Measurements from ENCODE around the gene COBL.

COBL gene

DNA sequence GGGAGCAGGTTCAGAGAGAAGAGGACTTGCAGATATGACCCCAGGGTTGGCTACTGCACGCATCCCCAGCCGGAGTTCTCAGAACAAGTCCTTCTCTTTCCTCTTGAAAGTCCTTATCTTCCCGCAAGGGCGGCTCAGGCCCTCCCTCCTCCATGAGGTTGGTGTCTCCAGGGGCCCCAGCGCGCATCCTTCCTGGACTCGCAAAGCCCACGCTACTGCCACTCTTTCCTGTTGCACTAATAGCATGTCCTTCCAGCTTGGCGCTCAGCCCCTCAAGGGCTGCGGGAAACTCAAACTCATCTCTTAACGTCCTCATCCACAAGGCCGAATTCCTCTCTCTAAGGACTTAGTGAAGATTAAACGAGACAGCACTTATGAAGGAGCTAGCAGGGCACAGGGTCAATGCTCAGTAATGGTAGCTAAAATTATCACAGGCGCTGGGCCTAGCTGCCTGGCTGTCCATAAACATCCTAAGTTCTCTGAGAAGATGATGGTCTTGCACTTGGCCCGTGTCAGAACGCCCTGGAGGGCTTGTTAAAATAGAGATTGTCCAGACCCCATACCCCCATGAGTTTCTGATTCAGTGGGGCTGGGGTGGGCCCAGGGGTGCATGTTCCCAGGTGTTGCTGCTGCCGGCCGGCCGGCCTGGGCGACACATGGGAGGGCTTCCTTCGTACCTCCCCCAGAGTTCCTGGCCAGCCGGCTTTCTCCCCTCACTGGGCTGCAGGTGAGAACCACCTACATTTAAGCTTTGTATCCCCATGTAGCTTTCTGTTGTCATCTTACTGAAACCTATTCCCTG lies 261.4 kb downstream of the COBL start:
- TF ChIP-seq, protein P1, sequence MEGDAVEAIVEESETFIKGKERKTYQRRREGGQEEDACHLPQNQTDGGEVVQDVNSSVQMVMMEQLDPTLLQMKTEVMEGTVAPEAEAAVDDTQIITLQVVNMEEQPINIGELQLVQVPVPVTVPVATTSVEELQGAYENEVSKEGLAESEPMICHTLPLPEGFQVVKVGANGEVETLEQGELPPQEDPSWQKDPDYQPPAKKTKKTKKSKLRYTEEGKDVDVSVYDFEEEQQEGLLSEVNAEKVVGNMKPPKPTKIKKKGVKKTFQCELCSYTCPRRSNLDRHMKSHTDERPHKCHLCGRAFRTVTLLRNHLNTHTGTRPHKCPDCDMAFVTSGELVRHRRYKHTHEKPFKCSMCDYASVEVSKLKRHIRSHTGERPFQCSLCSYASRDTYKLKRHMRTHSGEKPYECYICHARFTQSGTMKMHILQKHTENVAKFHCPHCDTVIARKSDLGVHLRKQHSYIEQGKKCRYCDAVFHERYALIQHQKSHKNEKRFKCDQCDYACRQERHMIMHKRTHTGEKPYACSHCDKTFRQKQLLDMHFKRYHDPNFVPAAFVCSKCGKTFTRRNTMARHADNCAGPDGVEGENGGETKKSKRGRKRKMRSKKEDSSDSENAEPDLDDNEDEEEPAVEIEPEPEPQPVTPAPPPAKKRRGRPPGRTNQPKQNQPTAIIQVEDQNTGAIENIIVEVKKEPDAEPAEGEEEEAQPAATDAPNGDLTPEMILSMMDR (IDR thresholded peaks at IDR 0.05; ENCODE audit: low read depth, low read length, missing control alignments): no peak
- Histone ChIP-seq H3K27ac (no peak overlapping the region), H3K4me3 (ENCODE audit: low read depth, low read length) (no peak overlapping the region), H3K27me3 (replicated peaks) (no peaks in the 10 kb centered on the region), H3K36me3 (replicated peaks) (no peaks in the 10 kb centered on the region)
- no peak for DNase-seq
- in situ Hi-C loops (cut with HindIII; ENCODE audit: low pct_ligation_motif_present, low sequenced_read_pairs): no loop called here

DNA sequence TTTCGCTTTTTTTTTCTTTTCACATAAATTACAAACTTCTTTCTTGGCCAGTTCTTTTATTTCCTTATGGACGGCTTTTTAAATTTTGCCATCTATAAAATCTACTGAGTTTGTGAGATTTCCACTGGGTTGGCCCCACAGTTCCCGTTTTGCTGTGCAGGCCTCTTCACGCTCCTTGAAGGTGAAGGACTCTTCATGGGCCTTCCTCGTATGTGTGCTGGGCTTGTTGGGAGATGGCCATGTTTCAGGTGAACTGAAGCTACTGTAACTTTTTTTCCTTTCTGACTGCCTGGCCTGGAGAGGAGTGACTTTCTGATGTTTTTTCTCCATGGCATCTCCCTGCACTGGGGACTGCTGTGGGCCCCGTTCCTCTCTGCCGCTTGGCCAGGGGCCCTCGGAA lies 262.4 kb downstream of the COBL start:
- Histone ChIP-seq H3K4me3 (ENCODE audit: low read depth, low read length) (no peak overlapping the region), H3K36me3 (replicated peaks) (no peaks in the 10 kb centered on the region), H3K27me3 (replicated peaks) (no peaks in the 10 kb centered on the region), H3K27ac (no peak overlapping the region)
- DNase-seq: no peak
- in situ Hi-C loops (cut with HindIII; ENCODE audit: low pct_ligation_motif_present, low sequenced_read_pairs): no loop called here
- TF ChIP-seq, protein P1 (IDR thresholded peaks at IDR 0.05; ENCODE audit: low read depth, low read length, missing control alignments): no peak

DNA sequence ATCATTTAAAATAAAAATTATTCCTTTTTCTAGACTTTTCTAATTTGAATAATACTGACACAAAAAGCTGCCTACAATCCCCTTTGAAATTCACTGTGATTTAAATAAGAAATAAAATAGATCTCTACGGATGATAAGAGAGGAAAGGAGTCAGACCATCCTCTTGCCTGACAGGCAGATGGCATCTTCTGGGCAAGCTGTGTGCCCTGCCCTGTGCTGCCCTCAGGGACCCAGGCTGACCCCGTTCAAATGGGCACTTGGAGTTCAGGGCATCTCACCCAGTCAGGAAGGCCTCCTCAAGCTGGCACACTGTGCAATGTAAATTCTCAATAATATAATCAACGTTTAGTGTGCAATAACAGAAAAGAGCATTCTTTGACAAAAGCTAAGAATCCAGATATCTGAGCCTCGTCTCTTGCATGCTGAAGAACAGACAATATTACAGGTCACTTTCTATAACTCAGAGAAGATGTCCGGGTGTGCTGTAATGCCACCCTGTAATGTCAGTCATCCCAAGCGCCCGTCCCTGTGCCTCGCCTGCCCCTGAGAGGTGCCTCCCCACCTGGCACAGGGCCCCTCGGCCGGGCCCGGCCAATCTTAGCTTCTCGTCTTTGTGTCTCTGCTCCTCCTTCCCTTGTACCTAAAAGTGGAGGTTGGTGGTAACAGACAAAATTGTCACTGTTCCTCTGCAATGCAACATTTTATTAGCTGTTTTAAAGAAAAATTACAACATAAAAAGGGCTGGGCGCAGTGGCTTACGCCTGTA lies 263.3 kb downstream of the COBL start:
- Histone ChIP-seq H3K4me3 (ENCODE audit: low read depth, low read length) (no peak overlapping the region), H3K36me3 (replicated peaks) (no peaks in the 10 kb centered on the region), H3K27me3 (replicated peaks) (no peaks in the 10 kb centered on the region), H3K27ac (no peak overlapping the region)
- in situ Hi-C loops (cut with HindIII; ENCODE audit: low pct_ligation_motif_present, low sequenced_read_pairs): no loop called here
- TF ChIP-seq, protein P1 (IDR thresholded peaks at IDR 0.05; ENCODE audit: low read depth, low read length, missing control alignments): no peak
- no peak for DNase-seq

DNA sequence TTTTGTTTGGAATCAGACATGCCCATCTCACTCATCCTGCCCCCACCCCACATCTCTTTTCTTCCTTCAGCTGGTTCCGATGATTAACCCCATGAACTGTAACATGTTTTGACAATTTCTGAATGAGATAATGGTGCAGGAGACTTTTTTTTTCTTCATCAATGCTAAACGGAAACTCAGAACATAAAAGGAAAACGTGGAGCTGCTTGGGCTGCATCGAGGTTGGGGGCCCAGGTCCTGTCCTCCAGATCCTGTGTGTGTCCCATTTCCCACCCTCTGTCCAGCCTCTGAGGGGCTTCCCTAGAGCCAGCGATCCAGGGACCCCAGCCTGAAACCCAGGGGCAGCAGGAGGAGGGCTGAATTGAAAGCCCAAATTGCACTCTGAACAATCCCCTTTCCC lies 270.1 kb downstream of the COBL start:
- Histone ChIP-seq H3K36me3 (replicated peaks) (no peaks in the 10 kb centered on the region), H3K27ac (no peak overlapping the region), H3K4me3 (ENCODE audit: low read depth, low read length) (no peak overlapping the region), H3K27me3 (replicated peaks) (no peaks in the 10 kb centered on the region)
- DNase-seq: no peak
- TF ChIP-seq, protein P1 (IDR thresholded peaks at IDR 0.05; ENCODE audit: low read depth, low read length, missing control alignments): no peak
- in situ Hi-C loops (cut with HindIII; ENCODE audit: low pct_ligation_motif_present, low sequenced_read_pairs): no loop called here

DNA sequence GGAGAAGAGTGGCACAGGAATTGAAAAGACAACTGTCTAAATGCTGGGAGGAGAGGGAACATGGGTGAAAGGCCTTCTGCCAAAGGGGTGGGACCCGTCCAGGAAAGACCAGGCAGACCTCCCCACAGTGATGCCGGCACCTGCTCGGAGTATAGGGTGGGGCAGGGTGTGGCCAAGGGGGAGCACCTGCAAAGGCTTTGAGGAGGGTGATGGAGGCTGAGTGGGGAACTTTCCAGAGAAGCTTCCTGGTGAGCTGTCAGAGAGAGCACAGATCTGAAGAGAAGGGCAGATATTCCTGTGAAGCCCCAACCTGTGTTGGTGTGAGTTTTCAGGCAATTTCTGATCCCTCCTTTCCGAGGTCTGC lies 270.5 kb downstream of the COBL start:
- in situ Hi-C loops (cut with HindIII; ENCODE audit: low pct_ligation_motif_present, low sequenced_read_pairs): no loop called here
- no peak for DNase-seq
- H3K27ac ChIP-seq: no peak overlapping the region
- no peak overlapping the region for H3K4me3 ChIP-seq (ENCODE audit: low read depth, low read length)
- H3K36me3 ChIP-seq (replicated peaks): no peaks in the 10 kb centered on the region
- TF ChIP-seq, protein P1 (IDR thresholded peaks at IDR 0.05; ENCODE audit: low read depth, low read length, missing control alignments): no peak
- H3K27me3 ChIP-seq (replicated peaks): no peaks in the 10 kb centered on the region

All from brain microvascular endothelial cell (primary cell).